GM12892 (cell line): Measurements from ENCODE around the gene MYRFL.

ENCODE experiments used
- POLR2A ChIP-seq: IDR thresholded peaks from 2 replicates; pipeline ENCODE4 v1.6.1; 2011; ENCODE audit warnings: low read depth, low read length, control low read depth
- TAF1 ChIP-seq: IDR thresholded peaks from 2 replicates; pipeline ENCODE4 v1.6.1; 2011; ENCODE audit warnings: low read depth, mild to moderate bottlenecking, control low read depth, low read length, borderline replicate concordance

GRCh38 chr12:69824966-69825560, at the start of gene MYRFL:
- TF ChIP-seq POLR2A (no peak), TAF1 (no peak)
